Activated naive CD4-positive, alpha-beta T cell treated with anti-CD3 and anti-CD28 coated beads, Interleukin-2, amount 10 ng/mL, durations not matched to agents 7 days and 5 days (primary cell): ENCODE data around the gene TOM1.
"Not testable (repeated sequence)": the region's sequence is repeated elsewhere in the genome, so short reads cannot be mapped to it uniquely, and the experiment has no call there.

Experiments used
- CTCF ChIA-PET: fragments of 350-600 bp; sonication (Branson Sonifier 250); formaldehyde crosslinking; loops from one replicate; lab custom pipeline; 2021; ENCODE audit warnings: antibody characterized with exemption; lab: Charles Lee
- DNase-seq: peaks from one replicate; pipeline ENCODE4 v3.0.0-alpha.2; 2020
- H3K27ac Mint-ChIP-seq: one replicate; pipeline ENCODE4 v1.8.0; 2021; ENCODE audit warnings: mild to moderate bottlenecking, moderate library complexity, mixed read lengths
- H3K27me3 Mint-ChIP-seq: one replicate; pipeline ENCODE4 v1.8.0; 2021; ENCODE audit warnings: mild to moderate bottlenecking, mixed read lengths
- H3K36me3 Mint-ChIP-seq: one replicate; pipeline ENCODE4 v1.8.0; 2021; ENCODE audit warnings: mixed read lengths
- H3K4me1 Mint-ChIP-seq: one replicate; pipeline ENCODE4 v1.8.0; 2021; ENCODE audit warnings: mixed read lengths
- H3K4me3 Mint-ChIP-seq: one replicate; pipeline ENCODE4 v1.8.0; 2021; ENCODE audit warnings: mild to moderate bottlenecking, moderate library complexity, mixed read lengths
- H3K9me3 Mint-ChIP-seq: one replicate; pipeline ENCODE4 v1.8.0; 2021; ENCODE audit warnings: mixed read lengths

The TOM1 gene

DNA sequence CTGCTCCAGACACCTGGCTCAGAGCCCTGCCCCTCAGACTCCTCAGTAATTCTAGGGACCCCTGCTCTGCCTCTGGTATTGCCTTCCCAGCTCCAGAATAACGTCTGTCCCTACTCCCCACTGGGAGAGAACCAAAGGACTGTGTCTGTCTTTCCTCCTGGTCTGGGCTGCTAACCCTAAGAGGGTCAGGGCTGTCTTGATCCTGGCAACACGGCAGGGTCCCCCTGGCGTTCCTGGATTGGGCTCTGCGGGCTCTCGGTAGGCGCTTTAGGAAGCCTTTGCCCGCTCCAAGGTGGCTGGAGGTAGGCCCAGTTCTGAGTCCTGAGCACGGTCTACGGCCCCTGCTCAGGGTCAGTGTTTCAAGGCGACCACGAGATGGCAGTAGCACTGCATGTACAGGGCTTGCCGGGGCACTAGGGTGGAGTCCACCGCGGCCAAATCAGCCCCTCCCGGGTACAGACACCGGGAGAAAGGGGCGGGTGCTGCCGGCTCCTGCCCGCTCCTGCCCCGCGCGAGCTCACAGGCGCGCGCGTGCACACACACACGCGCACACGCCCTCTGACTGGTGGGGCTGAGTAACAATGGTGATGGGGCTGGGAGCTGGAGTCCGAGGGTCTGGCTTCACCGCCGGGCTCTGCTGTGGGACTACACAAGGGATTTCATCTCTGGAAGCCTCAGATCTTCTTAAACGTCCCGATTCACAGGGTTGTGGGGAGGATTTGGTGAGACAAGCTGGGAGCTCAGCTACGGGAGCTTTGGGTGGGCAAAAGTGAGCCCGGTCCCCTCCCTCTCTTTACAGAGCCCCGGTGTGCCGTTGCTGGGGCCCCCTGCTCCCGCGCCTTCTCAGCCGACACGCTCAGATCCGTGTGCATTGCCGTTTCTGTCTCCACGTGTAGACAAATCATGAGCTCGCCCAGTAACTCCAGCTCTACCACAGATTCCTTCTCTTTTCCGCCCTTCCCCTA, 51.1 kb downstream of the TOM1 start:
- H3K27ac Mint-ChIP-seq, result peak overlapping the region; percentile 77
- H3K4me3 Mint-ChIP-seq, result peak overlapping the region; percentile 65
- H3K27me3 Mint-ChIP-seq, result peaks cover 36% of the 10 kb centered on the region

DNA sequence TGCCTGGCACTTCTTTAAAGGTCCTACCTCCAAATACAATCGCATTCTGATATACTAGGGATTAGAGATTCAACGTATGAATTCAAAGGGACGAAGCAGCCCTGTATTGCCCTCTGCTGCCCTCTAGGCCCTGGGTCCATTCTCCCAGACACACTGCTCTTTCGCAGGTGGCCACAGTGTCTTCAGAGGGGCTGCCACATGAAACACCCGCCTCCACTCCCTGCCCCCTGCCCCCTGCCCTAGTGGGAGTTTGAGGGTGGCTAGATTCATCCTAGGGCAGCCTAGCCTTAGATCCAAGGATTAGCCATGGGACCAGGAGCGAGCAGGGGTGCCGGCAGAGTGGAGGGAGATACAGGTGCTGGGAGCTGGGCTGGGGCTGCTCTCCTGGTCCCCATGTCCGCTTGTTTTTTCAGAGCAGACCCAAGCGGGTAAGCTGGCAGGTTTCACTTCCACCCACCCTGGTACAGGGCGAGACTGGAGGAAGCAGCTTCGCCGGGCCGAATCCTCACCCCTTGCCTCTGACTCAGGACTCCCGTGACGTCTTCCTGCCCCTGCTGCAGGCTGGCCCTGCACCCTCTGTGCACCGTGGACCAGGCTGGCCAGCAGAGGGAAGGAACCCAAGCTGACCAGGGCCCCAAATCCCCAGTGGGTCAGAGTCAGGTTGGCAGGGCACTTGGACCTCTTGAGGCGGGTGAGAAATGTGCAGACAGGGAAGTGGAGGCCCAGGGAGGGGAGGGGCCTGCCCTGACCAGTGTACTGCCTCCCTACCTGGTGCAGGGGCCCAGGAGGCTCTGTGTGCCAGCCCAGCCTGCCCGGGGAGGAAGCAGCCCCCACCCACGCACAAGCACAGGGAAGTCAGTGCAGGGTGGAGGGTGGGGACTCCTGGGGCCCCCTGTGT, 52.8 kb downstream of the TOM1 start:
- CTCF ChIA-PET, result interaction anchor here (1.0 to 1.6 kb wide), 2 partner anchors 22 to 231 kb away, joined by 3 to 7 read pairs; no protein-coding TSS in a partner anchor
- Mint-ChIP-seq H3K27ac (peak overlapping the region; percentile 82), H3K9me3 (no peaks in the 10 kb centered on the region), H3K4me3 (peak overlapping the region; percentile 16), H3K36me3 (no peaks in the 10 kb centered on the region), H3K27me3 (peaks cover 47% of the 10 kb centered on the region), H3K4me1 (peaks cover 27% of the 10 kb centered on the region)
- peak; percentile 58 for DNase-seq

More for the DNA sequence above, 51.1 kb downstream of the TOM1 start:
- Mint-ChIP-seq H3K4me1 (peaks cover 27% of the 10 kb centered on the region), H3K36me3 (peaks cover under 1% of the 10 kb centered on the region), H3K9me3 (no peaks in the 10 kb centered on the region)
- CTCF ChIA-PET, result interaction anchor here (0.6 to 2.5 kb wide), 16 partner anchors 10 to 571 kb away, joined by 3 to 23 read pairs (median 3); no protein-coding TSS in a partner anchor
- peak; percentile 93 for DNase-seq

DNA sequence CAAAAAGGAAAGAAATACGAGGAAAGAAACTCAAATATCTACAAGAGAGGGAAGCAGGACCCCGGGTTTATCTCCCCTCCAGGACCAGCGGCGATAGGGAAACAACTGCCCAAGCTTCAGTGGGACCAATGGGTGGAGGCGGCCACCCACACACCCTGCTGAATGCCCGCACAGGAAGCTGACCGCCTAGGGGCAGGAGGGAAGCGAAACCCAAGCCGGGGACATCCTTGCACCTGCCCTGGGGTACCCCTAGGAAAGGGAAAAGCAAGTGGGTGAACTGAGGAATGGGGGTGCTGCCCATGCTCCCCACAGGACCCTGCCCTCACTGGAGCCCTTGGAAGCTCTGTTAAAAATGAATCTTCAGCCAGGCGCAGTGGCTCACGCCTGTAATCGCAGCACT, 53.6 kb downstream of the TOM1 start:
- H3K27ac Mint-ChIP-seq, result peak overlapping the region; percentile 62
- no peaks in the 10 kb centered on the region for H3K36me3 Mint-ChIP-seq
- H3K4me1 Mint-ChIP-seq, result peaks cover 27% of the 10 kb centered on the region
- CTCF ChIA-PET, result interaction anchor here (1.6 kb wide), 1 partner anchor 230 kb away, joined by 7 read pairs; no protein-coding TSS in a partner anchor
- no peaks in the 10 kb centered on the region for H3K9me3 Mint-ChIP-seq
- H3K4me3 Mint-ChIP-seq, result no peak overlapping the region
- peaks cover 55% of the 10 kb centered on the region for H3K27me3 Mint-ChIP-seq
- no peak for DNase-seq

DNA sequence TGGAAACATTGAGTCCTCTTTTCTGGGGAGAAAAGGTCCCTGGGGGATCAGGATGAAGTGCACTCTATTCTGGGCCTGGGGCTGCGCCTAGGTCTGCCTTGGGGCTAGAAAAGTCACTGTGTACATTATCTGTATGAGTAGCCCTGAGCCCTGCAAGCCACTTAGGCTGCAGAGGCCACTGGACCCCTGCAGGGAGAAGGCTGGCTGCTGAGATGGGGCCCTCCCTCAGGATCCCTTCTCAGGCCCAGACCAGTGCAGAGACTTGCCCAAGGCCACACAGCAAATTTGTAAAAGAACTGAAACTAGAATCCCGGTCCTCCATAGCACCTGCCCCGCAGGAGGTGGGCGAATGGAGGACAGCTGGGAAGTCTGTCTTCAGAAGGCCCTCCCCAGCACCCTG, 54.4 kb downstream of the TOM1 start:
- Mint-ChIP-seq H3K27me3 (peaks cover 57% of the 10 kb centered on the region), H3K4me3 (no peak overlapping the region), H3K9me3 (no peaks in the 10 kb centered on the region), H3K4me1 (peaks cover 27% of the 10 kb centered on the region), H3K27ac (no peak overlapping the region), H3K36me3 (no peaks in the 10 kb centered on the region)
- CTCF ChIA-PET, result interaction anchor here (1.6 kb wide), 1 partner anchor 229 kb away, joined by 7 read pairs; no protein-coding TSS in a partner anchor
- DNase-seq, result no peak

DNA sequence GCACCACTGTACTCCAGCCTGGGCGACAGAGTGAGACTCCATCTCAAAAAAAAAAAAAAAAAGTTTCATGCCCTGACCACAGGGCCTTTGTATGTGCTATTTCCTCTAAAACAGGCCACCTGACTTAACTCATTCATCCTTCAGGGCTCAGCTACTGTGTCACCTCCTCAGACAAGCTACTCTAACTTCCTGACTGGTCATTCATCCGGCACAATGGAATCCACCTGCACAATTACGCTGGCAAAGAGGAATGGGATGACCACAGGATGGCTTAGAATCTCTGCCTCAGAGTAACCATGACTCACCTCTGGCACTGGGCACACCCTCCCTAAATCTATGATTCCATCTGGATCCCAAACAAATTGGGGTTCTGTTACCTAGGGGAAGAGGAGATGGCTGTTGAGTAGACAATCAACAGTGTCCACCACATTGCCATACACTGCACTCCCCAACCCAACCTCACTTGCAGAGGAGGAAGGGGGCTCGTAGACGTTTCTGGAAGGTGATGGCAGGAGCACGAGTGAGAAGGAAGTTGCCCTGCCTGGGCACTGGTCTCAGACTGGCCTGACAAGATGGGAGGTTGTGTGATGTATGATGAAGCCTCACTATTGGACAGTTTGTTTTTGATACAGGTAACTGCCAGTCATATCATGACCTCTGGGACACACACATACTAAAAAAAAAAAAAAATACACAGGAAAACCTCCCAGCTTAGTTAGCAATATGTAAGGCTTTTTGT, 58.4 kb downstream of the TOM1 start:
- CTCF ChIA-PET, result no interaction called here
- H3K36me3 Mint-ChIP-seq, result no peaks in the 10 kb centered on the region
- no peak overlapping the region for H3K27ac Mint-ChIP-seq
- H3K27me3 Mint-ChIP-seq, result peaks cover 60% of the 10 kb centered on the region
- no peaks in the 10 kb centered on the region for H3K9me3 Mint-ChIP-seq
- no peak overlapping the region for H3K4me3 Mint-ChIP-seq
- H3K4me1 Mint-ChIP-seq, result no peaks in the 10 kb centered on the region
- no peak for DNase-seq

DNA sequence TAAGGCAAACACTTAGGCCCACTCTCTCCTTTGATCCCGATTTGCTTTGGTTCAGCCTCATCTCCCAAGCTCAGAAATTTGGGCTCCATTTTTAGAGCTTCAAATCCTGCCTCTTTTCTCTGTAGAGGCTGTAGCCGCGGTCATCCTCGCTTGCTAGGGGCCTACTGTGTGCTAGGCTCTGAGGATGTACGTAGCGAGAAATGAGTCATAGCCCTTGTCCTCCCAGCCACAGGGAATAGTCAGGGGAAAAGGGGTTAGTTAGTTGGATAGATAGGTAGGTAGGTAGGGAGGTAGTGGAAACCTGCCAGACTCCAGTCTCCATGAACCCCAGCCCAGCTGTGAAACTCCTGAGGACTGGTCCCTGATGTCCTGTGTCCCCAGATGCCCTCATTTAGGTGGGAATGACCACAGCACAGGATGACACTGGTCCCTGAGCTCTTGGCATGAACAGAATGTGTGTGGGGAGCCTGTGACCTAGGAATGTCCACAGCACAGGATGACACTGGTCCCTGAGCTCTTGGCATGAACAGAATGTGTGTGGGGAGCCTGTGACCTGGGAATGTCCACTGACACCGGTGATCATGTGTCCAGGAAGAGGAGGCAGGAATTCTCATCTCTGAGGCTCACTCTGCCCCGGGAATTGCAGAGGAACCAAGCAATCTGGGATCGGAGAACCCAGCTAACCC, 59.8 kb downstream of the TOM1 start:
- H3K4me3 Mint-ChIP-seq, result no peak overlapping the region
- no peak for DNase-seq
- CTCF ChIA-PET, result no interaction called here
- peaks cover 55% of the 10 kb centered on the region for H3K27me3 Mint-ChIP-seq
- H3K27ac Mint-ChIP-seq, result no peak overlapping the region
- H3K4me1 Mint-ChIP-seq, result no peaks in the 10 kb centered on the region
- no peaks in the 10 kb centered on the region for H3K9me3 Mint-ChIP-seq
- no peaks in the 10 kb centered on the region for H3K36me3 Mint-ChIP-seq

DNA sequence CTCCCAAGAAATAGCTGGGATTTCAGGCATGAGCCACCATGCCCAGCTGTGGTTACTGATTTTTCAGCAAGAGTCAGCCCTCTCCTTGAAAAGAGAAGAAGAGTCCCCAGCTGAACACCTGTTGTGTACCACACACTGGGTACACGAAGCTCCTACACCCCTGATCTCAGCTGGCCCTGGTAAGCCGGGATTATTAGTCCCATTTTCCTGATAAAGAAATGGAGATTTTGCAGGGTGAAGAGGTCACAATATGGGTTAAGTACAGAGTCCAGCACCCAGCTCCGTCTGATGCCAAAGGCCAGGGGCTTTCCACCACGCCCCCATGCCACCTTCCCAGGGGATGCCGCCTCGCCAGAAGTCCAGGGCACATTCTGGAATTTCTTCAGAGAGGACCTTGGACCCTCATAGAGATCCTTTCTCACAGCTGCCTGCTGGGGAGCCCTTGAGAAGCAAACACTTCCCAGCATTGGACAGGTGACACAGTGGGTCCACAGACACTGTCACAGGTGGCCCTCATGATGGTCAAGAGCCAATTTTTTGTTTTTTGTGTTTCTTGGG, 61.4 kb downstream of the TOM1 start:
- CTCF ChIA-PET, result interaction anchor here (0.8 kb wide), 1 partner anchor 10 kb away, joined by 3 read pairs; no protein-coding TSS in a partner anchor
- Mint-ChIP-seq H3K27me3 (peaks cover 50% of the 10 kb centered on the region), H3K4me1 (no peaks in the 10 kb centered on the region), H3K9me3 (no peaks in the 10 kb centered on the region), H3K4me3 (no peak overlapping the region), H3K27ac (no peak overlapping the region), H3K36me3 (no peaks in the 10 kb centered on the region)
- DNase-seq, result no peak

DNA sequence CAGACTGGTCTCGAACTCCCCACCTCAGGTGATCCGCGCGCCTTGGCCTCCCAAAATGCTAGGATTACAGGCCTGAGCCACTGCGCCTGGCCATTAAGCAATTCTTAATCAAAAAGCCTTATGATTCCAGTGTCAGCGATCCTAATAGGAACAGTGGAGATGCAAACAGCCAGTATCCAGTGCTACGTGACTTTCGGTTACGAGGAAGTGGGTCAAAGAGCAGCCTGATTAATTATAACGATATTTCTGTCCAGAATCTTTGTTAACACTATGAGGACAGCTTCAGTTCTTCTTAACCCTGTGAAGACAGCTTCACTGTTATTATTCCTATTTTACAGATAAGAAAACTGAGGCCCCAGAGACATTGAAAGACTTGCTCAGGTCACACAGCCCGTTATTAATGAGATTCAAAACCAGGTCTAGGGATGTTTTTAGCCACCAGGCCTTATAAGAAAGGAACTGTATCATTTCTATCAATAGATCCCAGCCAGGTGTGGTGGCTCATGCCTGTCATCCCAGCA, 63.9 kb downstream of the TOM1 start:
- H3K27me3 Mint-ChIP-seq, result peaks cover 49% of the 10 kb centered on the region
- no peak for DNase-seq
- no peaks in the 10 kb centered on the region for H3K36me3 Mint-ChIP-seq
- H3K4me1 Mint-ChIP-seq, result no peaks in the 10 kb centered on the region
- no peaks in the 10 kb centered on the region for H3K9me3 Mint-ChIP-seq
- CTCF ChIA-PET, result no interaction called here
- H3K27ac Mint-ChIP-seq, result no peak overlapping the region
- no peak overlapping the region for H3K4me3 Mint-ChIP-seq

DNA sequence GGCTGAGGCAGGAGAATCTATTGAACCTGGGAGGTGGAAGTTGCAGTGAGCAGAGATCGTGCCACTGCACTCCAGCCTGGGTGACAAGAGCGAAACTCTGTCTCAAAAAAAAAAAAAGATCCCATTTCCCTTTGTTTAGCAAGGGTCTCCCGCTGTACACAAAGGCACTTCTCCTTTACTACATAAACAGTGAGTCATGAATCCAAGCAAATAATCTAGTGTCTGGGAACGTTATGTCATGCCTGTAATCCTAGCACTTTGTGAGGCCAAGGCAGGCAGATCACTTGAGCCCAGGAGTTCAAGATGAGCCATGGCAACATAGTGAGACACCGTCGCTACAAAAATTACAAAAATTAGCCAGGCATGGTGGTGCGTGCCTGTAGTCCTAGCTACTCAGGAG, 64.5 kb downstream of the TOM1 start:
- not testable (repeated sequence) for H3K4me1 Mint-ChIP-seq

DNA sequence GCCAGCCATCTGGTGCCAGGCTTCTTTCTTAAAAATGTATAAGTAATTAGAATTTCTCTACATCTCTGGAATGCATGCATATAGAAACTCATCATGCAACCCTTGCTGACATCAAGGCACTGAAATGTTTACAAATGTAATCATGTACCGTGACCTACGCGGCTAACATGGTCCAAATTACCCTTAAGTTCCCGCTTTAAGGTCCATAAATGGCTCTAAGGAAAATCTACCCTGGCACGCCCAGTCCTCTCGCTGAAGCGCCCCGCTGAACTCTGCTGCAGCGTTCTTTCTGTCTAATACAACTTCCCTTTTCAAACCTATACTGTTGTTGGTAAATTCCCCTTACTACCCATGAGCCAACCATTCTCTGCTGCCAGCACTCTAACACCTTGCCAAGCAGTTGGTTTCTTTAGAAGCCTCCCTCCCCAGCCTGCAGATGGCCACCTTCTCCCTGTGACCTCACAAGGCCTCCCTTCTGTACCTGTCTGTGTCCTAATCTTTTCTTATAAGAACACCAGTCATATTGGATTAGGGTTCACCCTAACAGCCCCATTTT, 67.7 kb downstream of the TOM1 start:
- H3K27ac Mint-ChIP-seq, result no peak overlapping the region
- no peak overlapping the region for H3K4me3 Mint-ChIP-seq
- no peak for DNase-seq
- H3K36me3 Mint-ChIP-seq, result peaks cover 1% of the 10 kb centered on the region
- CTCF ChIA-PET, result no interaction called here
- peaks cover 4% of the 10 kb centered on the region for H3K4me1 Mint-ChIP-seq
- no peaks in the 10 kb centered on the region for H3K9me3 Mint-ChIP-seq
- peaks cover 62% of the 10 kb centered on the region for H3K27me3 Mint-ChIP-seq

More for the DNA sequence above, 64.5 kb downstream of the TOM1 start:
- peaks cover 54% of the 10 kb centered on the region for H3K27me3 Mint-ChIP-seq
- CTCF ChIA-PET, H3K36me3 Mint-ChIP-seq, DNase-seq, H3K9me3 Mint-ChIP-seq, H3K4me3 Mint-ChIP-seq, H3K27ac Mint-ChIP-seq: not testable (repeated sequence)

DNA sequence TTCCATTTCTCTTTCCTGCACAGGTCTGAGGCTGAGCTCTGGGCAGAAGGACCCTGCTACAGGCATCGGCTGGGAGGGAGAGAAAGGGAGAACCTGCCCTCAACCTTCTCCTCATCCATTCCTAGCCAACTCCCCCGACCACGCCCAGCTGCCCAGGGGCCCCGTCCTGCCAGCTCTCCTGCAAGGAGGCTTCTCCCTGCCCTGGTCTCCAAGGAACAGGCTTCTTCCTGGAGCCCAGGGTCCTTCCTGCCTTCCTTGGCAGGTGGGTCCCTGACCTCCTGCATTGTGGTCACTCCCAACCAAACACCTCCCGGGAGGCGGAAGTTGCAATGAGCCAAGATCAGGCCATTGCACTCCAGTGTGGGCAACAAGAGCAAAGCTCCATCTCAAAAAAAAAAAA, 68.7 kb downstream of the TOM1 start:
- no peaks in the 10 kb centered on the region for H3K9me3 Mint-ChIP-seq
- peaks cover 63% of the 10 kb centered on the region for H3K27me3 Mint-ChIP-seq
- no peak overlapping the region for H3K27ac Mint-ChIP-seq
- CTCF ChIA-PET, result no interaction called here
- H3K4me1 Mint-ChIP-seq, result peaks cover 4% of the 10 kb centered on the region
- peaks cover 1% of the 10 kb centered on the region for H3K36me3 Mint-ChIP-seq
- no peak for DNase-seq
- no peak overlapping the region for H3K4me3 Mint-ChIP-seq

DNA sequence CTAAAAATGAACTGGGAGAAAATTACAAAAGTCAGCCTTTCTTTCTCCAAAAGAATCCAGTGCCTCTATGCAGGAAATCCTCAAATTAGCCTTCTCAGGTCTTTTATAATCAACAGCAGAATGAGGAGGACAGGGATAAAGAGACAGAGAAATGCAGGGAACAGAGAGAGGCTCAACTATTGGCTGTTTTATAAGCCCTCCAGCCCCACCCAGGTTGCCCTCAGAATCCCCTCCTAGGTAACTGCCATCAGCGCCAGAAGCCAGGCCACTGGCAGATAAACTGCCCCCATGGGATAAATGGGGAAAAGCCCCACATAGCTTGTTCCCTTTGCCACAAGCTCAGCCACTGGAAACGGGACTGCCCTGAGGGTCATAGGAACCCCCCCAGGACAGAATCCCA, 70.3 kb downstream of the TOM1 start:
- CTCF ChIA-PET, result no interaction called here
- Mint-ChIP-seq H3K4me3 (no peak overlapping the region), H3K27me3 (peaks cover 60% of the 10 kb centered on the region), H3K4me1 (peaks cover 4% of the 10 kb centered on the region), H3K36me3 (peaks cover 1% of the 10 kb centered on the region), H3K27ac (no peak overlapping the region), H3K9me3 (no peaks in the 10 kb centered on the region)
- no peak for DNase-seq
